GM18909 (cell line): ENCODE results near the gene HUWE1.

Source experiments
- ATAC-seq: cut with Tn5 transposase; IDR thresholded peaks from one replicate; pipeline ENCODE4 v1.9.1; 2021; ENCODE audit warnings: mild to moderate bottlenecking; ENCODE audit not compliant: unreplicated experiment, poor library complexity

HUWE1 gene

DNA sequence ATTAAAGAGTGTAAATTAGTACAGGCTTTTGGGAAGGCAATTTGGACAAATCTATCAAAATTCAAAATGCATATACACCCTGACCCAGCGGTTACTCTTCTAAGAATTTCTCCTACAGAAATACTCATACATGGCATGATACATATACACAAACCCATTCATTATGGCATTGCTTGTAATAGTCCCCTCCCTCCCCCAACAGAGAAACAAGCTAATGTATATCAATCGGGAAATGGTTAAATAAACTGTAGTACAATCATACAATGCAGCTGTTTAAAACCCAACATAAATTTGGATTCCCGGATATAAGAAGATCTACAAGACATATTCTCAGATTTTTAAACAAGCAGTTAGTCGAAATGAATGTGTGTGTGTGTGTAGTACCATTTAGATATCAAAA is 808 bp downstream of the HUWE1 start:
- no peak for ATAC-seq

DNA sequence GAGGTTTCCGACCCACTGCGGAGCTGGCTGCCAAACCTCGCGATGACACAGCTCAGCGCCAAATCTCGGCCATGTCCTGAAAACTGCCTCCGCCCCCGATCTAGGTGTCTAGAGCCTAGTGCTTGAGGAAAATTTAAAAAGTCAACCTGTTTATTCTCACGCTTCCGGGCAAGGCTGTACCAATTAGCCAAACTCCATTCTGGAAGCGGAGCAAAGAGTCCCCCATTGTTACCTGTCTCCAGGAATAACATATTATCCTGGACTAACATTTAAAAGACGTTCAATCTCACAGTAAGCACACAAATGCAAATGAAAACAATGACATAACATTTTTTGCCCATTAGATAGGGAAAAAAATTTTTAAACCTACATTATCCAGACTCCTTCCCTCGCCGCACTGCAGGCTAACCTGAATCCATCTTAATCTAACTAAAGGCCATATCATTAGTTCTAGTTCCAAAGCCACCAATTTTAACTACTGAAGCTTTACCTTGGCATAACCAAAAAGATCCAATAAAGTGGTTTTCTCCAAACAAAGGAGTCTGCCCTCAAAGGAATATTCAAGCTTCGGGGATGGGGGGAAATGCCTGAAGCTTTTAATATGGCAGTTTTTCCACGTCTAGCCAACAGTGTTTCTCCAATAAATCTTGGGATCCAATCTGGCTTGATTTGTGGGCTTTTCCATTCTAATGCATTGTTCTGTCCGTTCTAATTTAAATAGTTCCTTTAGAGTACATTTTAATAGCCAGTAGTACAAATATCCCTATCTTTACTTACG is 1.9 kb downstream of the HUWE1 start:
- no peak for ATAC-seq

DNA sequence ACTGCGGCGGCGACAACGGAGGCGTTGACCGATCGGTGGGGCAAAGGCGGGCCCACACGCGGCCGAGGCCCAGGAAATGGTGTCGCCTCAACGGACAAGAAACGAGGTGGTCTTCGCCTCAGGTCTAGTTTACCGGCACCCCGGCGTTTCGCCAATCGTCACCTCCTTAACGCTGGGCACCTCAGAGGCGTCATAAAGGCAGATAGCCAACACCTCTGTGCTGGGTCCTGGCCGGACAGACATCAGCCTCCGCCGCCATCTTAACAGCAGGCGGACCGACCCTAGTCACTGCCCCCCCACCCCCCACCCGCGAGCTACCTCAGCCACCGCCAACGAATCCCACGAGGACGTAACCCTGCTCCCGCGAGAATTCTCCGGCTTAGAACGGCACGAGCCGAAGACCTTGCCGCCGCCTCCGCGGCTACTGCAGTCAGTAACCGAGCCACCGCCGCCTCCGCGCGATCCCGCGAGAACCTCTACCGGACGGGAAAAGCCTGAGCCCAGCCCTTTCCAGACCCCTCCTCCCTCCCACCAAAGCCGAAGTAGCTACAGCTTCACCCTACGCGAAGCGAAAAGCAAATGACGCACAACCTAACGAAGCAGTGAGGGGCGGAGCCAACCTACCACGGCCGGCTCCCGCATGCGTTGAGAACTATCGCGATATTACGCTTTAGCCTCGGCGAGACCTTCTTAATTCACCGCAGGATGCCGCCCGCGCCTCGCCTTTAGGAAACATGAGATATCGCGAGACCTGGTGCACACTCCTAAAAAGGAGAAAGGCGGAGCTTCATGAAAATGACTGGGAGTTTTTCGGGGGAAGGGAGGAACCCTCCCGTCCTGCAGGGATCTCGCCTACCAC is 2.7 kb downstream of the HUWE1 start:
- peak; percentile 74 for ATAC-seq

DNA sequence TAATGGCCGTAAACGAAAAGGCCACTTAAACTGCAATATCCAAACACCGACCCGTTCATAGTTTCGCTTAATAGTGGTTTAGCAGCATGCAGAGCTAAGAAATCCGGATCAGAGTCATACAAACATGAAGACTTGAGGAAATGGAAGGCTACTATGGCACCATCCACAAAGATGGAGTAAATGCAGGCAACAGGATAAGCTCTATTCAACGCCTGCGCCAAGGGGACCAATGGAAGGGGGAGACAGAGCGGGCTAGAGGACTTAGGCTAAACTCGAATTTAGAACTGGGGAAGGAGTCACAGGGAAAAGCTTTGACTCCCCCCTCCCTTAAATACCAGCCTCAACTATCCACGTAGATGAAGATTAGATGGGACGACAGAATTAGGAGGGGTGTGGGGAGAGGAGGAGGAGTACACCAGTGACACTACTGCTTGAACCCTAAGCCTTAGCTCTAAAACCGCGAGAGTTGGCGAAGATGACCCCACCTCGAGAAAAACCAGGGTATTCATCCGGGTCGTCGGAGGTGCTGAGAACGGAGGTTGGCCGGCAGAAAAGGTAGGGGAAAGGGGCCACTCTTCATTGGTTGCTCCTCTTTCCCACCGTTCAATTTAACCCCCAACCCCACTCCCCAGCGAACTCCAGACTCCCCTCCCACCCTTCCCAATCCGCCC is 3.5 kb downstream of the HUWE1 start:
- no peak for ATAC-seq

DNA sequence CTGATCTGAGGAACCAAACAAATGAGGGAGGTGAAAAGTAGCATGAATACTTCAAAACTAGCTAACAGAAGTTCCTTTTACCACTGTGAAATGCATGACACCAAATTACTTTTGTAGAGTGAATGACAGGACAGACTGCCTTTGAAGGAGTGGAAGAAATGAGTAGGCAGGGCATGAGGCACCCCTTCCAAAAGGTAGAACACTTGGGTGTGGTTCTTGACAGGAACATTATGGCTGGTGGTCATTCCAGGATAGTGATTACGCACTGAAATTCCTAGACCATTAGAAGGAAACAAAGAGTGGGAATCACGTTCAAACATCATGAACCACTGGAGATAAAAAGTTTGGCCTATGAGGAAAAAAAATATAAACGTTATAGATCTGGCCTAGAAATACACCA is 4.9 kb downstream of the HUWE1 start:
- ATAC-seq, result no peak

DNA sequence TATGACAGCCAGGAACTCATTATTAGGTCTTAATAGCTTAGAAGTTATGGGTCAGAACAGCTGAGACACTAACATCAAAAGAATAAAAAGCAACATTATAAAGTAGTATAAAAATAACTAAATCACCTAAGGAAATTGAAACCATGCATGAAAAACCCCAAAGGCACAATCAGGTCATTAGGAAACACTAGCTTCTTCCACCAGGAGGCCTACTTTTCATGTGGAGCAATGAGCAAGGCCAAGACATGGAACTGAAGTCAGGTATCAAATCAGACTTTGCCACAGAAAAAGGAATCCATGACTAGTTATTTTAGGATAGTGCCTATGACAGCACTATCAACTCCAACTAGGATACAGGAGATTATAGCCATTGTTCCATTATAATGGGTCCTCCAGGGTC is 7.9 kb downstream of the HUWE1 start:
- no peak for ATAC-seq

DNA sequence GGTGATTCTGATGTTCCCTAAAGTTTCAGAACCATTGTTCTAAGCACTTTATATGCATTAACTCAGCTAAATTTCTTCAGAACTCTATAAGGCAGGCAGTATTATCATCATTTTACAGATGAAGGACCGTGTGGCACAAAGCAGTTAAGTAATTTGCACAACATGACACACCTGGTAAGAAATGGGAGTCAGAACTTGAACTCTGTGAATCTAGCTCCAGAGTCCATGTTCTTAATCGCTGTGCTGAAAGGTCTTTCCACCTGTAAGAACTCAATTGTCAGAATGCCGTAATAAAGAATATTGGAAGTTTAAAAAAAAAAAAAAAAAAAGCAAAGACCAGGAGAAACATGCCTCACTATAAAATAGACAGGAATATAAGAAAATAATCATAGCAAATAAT is 9.2 kb downstream of the HUWE1 start:
- ATAC-seq, result no peak

DNA sequence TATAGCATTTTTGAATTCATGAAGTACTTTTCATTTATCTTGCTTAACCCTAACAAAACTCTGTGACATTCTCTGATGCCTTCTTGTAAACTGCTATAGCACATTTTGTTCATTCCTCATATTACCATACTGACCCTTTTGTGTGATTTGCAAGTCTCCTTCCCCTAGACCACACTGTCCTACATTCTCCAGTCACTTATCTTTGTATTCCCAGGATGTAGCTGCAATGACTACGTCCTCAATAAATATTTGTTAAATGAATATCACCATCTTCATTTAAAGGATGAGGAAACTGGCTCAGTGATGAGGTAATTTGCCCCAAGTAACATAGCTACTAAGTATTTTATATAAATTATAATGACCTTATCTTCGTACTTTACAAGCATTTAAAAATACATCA is 11.9 kb downstream of the HUWE1 start:
- ATAC-seq, result no peak

DNA sequence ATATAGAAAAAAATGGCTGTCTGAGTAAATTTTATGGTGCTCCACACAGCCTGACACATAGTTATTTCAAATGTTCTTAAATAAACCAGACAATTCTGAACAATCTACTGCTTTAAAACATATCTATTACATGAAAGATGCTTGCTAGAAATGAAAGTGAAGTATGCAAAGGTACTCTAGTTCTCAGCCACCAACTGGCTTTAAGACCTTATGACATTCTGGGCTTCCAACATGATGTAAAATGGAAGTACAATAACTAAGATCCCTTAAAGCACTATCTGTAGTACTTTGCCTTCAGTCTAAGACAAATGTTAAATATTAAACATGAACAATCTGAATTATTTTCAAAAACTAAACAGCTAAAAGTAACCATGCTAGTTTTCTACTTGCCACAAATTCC is 17.3 kb downstream of the HUWE1 start:
- no peak for ATAC-seq

DNA sequence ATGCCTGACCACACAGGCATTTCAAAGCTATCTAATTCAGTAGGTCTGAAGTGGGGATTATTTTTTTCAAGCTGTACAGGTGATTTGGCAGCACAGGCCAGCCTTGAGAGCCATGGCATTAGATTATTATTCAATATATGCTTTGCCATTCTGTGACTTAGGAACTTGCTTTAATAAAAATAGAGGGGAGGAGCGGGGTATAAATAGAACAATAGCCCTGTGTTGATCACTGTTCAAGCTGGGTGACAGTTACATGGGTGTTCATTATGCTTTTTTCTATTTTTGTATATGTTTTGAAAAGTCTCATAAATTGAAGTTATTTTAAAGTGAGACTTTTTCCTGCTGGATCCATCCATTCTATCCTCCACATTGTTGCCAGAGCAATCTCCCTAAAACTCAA is 20.3 kb downstream of the HUWE1 start:
- ATAC-seq, result no peak

DNA sequence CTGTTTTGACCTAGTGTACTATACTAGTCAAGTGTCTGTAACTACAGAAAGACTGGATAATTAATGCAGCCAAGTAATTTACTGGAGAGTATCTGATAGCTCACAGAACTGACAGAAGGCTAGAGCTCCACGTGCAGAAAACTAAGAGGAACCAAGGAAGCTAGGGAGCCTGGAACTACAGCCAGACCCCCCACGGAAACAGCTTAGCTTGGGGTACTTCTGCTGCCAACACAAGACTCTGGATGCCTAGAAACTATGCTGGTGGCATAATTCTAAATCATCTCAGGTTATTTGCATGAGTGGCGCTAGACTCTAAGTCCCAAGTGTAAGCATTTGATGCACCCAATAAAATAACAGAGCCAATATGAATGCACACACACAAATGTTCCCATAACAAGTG is 26.5 kb downstream of the HUWE1 start:
- no peak for ATAC-seq

DNA sequence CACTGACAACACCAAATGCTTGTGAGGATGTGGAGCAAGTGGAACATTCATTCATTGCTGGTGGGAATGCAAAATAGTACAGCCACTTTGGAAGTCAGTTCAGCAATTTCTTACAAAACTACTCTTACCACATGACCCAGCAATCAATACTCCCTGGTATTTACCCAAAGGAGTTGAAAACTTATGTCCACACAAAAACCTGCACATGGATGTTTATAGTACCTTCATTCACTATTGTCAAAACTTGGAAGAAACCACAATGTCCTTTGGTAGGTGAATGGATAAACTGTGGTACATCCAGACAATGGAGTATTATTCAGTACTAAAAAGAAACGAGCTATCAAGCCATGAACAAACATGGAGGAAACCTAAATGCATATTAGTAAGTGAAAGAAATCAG is 27.5 kb downstream of the HUWE1 start:
- no peak for ATAC-seq

DNA sequence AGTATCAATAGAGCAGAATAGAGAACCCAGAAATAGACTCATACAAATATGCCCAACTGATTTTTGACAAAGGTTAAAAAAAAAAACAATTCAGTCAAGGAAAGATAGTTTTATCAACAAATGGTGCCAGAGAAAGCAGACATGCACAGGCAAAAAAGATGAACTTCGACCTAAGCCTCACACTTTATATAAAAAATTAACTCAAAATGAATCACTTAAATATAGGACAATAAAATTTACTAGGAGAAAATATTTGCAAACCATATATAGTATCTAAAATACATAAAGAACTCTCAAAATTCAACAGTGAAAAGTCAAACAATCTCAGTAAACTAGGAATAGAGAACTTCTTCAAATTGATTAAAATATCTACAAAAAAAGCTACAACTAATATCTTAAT is 29.7 kb downstream of the HUWE1 start:
- no peak for ATAC-seq

DNA sequence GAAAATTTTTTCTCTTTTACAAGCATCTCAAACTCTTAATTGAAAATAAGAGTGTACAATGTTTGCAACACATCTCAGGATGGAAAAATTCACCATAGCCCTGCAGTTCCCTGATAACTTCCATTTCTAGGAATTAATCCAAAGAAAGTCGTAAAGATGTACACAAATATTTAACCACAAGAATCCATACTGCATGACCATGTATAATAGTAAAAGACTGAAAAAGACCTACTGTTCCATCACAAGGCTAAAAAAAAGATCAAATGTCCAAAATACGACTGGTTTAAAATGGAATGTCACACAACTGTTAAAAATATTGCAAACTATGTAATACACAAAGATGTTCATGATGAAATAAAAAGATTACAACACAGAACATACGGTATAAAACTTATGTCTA is 32.1 kb downstream of the HUWE1 start:
- no peak for ATAC-seq

DNA sequence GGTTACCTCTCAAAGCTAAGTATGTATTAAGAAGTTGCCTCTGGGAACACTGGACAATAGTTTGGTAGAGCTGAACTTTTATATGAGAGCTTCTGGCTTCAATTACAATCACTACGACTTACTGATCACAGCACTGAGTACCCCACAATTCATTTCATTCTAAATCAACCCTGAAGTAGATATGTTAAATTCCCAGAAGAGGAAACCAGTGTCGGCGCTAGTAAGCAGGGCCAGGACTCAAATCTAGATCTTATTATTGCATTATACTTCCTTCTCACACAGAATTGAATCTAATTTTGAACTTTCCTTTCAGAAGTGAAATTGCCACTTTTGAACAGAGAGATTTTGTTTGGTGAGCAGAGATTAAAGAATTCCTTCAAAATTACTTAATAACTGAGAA is 41.8 kb downstream of the HUWE1 start:
- ATAC-seq, result no peak

DNA sequence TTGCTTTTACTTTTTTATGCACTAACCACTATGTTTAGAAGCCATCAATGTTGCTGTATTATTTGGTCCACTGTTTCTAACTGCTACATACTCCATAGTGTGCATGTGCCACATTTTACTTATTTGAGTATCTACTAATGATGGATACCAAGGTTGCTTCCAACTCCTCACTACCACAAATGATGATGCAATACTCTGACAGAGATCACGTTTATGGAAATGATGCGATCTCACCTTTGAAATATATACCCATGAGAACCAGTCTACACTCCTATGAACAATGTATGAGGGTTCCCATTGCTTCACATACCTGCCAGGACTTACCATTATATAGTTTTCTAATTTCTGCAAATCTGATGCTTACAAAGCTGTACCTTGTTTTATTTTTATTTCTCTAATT is 44.2 kb downstream of the HUWE1 start:
- ATAC-seq, result no peak

DNA sequence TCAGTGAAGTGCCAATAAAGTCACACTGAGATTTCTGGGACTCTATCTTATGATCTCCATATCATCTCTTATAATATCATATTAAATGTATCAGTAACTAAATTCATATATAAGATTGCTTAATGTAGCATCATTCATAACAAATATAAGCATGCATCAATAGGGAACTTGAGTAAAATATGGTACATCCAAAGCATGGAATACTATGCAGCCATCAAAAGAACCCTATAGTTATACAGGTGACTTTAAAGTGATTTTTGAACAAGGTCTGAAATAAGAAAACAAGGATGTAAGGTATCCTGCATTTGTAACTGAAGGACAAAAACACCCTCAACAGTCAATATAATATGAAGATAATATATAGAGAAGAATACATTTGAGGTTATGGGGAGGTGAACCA is 47.3 kb downstream of the HUWE1 start:
- no peak for ATAC-seq

DNA sequence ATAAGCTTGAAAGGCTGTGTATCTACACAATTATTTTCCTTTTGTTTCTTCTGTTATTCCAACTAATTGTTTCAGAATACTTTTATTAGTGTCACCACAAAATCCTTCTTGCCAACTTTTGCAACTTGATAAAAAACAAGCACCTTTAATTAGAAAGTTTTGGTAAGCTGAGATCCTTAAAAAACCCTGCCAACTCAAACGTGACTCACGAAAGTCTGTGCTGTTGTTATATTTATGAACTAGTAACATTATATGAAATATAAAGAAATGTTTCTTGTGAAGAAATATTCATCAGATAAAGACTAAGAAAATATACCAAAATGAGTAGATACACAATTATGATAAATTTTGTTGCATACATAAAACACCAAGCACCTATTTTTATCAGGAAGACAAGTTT is 49.0 kb downstream of the HUWE1 start:
- ATAC-seq, result no peak

DNA sequence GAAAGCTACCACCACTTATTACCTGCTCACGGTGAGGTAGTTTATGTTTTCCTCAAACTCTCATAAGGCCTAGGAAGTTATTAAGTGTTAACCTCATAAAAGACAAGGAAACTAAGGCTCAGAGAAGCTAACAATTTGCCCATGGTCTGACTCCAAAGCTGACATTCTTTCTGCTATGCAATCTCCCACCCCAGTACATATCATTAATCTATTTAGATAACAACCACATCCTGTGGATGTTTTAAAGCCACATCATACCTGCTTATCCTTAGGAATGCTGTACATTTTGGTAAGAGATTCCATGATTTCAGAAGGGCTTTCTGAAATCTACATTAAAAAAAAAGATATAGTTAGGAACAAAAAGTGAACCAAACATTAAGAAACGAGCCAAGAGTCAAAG is 55.4 kb downstream of the HUWE1 start:
- ATAC-seq, result no peak

DNA sequence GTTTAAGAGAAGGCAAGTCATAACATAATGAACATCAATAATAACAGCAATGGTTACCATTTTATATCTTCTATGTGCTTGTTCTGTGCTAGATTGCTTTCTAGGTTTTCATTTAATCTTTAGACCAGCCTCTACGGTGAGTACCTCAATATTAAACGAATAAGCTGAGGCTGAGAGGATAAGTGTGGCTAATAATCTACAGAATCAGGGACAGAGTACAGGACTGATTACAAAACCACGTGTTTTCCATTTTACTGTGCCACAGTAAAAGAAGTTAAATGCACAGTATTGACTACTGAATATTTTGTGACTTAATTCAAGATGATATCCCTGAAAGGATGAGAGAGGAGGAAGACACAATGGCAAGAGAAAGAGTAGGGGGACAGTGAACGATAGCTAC is 56.3 kb downstream of the HUWE1 start:
- ATAC-seq, result no peak

DNA sequence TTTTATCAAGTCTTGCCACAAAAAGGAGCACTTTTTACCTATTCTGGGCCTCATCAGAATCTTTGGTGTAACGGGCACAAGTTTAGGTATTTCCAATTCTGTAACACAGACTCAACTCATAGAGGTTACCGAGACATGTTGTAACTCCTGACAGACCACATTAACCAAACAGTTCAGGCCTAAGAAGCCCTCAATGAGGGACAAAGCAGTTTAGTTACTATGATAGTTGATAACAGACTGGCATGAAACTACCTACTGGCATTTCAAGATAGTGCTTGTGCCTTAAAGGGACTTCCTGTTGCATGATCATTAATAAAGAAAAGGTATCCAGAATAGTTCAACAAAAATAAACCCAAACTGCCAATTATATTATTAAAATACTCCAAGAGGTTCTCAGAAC is 64.1 kb downstream of the HUWE1 start:
- ATAC-seq, result no peak
